HepG2 (cell line): ENCODE data around the gene PARN. TPM values are rescaled to one million over a fixed set of nuclear protein-coding genes. Genes with fewer than 3 reads are reported as not detected.

Source experiments
- ATAC-seq: fragments of 200-7000 bp; cut with Tn5 transposase; 3 replicates; pipeline ENCODE4 v1.9.1; 2020; ENCODE audit warnings: mild to moderate bottlenecking, moderate library complexity
- BruUV-seq: library from RNA; stranded (reverse); fragments of 400-500 nt; replicated peaks from 2 replicates; lab custom pipeline; 2021; lab: Mats Ljungman, UMichigan
- CTCF ChIA-PET: fragments of 300-600 bp; formaldehyde crosslinking; extraction: SDS; loops from one replicate; lab custom pipeline; 2021; ENCODE audit warnings: low total read pairs, inconsistent platforms, low intra/inter-chr PET ratio; lab: Yijun Ruan, JAX
- POLR2A ChIA-PET: fragments of 350-600 bp; sonication (Branson Sonifier 250); formaldehyde crosslinking; loops from one replicate; lab custom pipeline; 2020; ENCODE audit warnings: antibody characterized with exemption, inconsistent platforms; lab: Yijun Ruan, JAX
- DNase-seq: peaks from one replicate; pipeline ENCODE4 v3.0.0-alpha.2; 2015; ENCODE audit warnings: low spot score
- FAIRE-seq: peaks from 3 replicates; lab custom pipeline; 2011; peaks lifted over from hg19 to GRCh38; lab: Jason Lieb, UNC
- H2AFZ ChIP-seq: one replicate; pipeline ENCODE4 v1.6.1; 2011; ENCODE audit warnings: low read length, inconsistent platforms
- H3K27ac ChIP-seq: fragments of 300-600 bp; 3 replicates; pipeline ENCODE4 v1.8.0; 2011; ENCODE audit warnings: mixed run types, mild to moderate bottlenecking, mixed read lengths, low read length, inconsistent platforms; ENCODE audit not compliant: insufficient read depth; ENCODE audit errors: extremely low read length
- H3K27me3 ChIP-seq, 2 experiments: fragments of 200-600 bp in 1 of 2; 2 replicates in 1 of 2; 3 replicates in 1 of 2; pipeline versions ENCODE4 v1.6.0 to v1.8.0; 2011; ENCODE audit warnings: low read length in 2 of 2, mild to moderate bottlenecking in 2 of 2, moderate library complexity in 2 of 2, inconsistent platforms in 1 of 2; ENCODE audit not compliant: insufficient read depth in 2 of 2, control insufficient read depth in 1 of 2
- H3K36me3 ChIP-seq, 2 experiments: fragments of 200-600 bp in 1 of 2; replicated peaks in 1 of 2; 2 replicates in 1 of 2; 3 replicates in 1 of 2; pipeline versions ENCODE4 v1.5.1 to v1.8.0; 2011; ENCODE audit warnings: low read length in 2 of 2, inconsistent platforms in 1 of 2; ENCODE audit not compliant: insufficient read depth in 2 of 2, control insufficient read depth in 1 of 2
- H3K4me1 ChIP-seq: 2 replicates; pipeline ENCODE4 v1.5.1; 2012; ENCODE audit warnings: low read length, inconsistent platforms; ENCODE audit not compliant: insufficient read depth
- H3K4me2 ChIP-seq: 2 replicates; pipeline ENCODE4 v1.6.0; 2011; ENCODE audit warnings: low read depth, low read length, inconsistent platforms
- H3K4me3 ChIP-seq, 3 experiments: fragments of 200-600 bp in 1 of 3; sonication (generic), shearing (Covaris generic) in 1 of 3; replicated peaks in 1 of 3; 2 replicates each; pipeline ENCODE4 v1.5.1; 2011 to 2016; ENCODE audit warnings: low read length in 3 of 3, inconsistent platforms in 2 of 3, low read depth in 2 of 3, mild to moderate bottlenecking in 2 of 3, control low read depth in 1 of 3, mixed read lengths in 1 of 3; ENCODE audit not compliant: insufficient read depth in 1 of 3
- H3K79me2 ChIP-seq: one replicate; pipeline ENCODE4 v1.6.1; 2011; ENCODE audit warnings: low read length, inconsistent platforms; ENCODE audit not compliant: insufficient read depth
- H3K9ac ChIP-seq: 2 replicates; pipeline ENCODE4 v1.6.0; 2011; ENCODE audit warnings: mild to moderate bottlenecking, low read depth, low read length, inconsistent platforms; ENCODE audit not compliant: insufficient read depth
- H3K9me3 ChIP-seq: 2 replicates; pipeline ENCODE4 v1.5.1; 2012; ENCODE audit warnings: mild to moderate bottlenecking, low read length
- H4K20me1 ChIP-seq: 2 replicates; pipeline ENCODE4 v1.6.0; 2011; ENCODE audit warnings: inconsistent platforms, mild to moderate bottlenecking, low read length, moderate library complexity; ENCODE audit not compliant: insufficient read depth
- E2F5 ChIP-seq: sonication (generic); formaldehyde crosslinking; conservative IDR thresholded peaks from 2 replicates; pipeline ENCODE4 v1.4.0; 2020; ENCODE audit warnings: missing genetic modification reagents
- GFI1 ChIP-seq: sonication (generic); formaldehyde crosslinking; IDR thresholded peaks from 2 replicates; pipeline ENCODE4 v1.5.0; 2020; ENCODE audit warnings: missing genetic modification reagents, mild to moderate bottlenecking, borderline replicate concordance
- HOXA3 ChIP-seq: sonication (generic); formaldehyde crosslinking; IDR thresholded peaks from 2 replicates; pipeline ENCODE4 v1.5.0; 2020; ENCODE audit warnings: missing genetic modification reagents
- IRF9 ChIP-seq: sonication (generic); formaldehyde crosslinking; IDR thresholded peaks from 2 replicates; pipeline ENCODE4 v1.8.0; 2022; ENCODE audit warnings: missing genetic modification reagents, mild to moderate bottlenecking, borderline replicate concordance
- ISX ChIP-seq: sonication (generic); formaldehyde crosslinking; conservative IDR thresholded peaks from 2 replicates; pipeline ENCODE4 v1.5.0; 2020; ENCODE audit warnings: missing genetic modification reagents
- KDM1A ChIP-seq: IDR thresholded peaks from 2 replicates; pipeline ENCODE4 v1.6.1; 2016; ENCODE audit warnings: missing compliant biosample characterization
- KMT2A ChIP-seq: sonication (generic); formaldehyde crosslinking; IDR thresholded peaks from 2 replicates; pipeline ENCODE4 v1.4.0; 2020; ENCODE audit warnings: missing genetic modification reagents
- KMT2B ChIP-seq: IDR thresholded peaks from 2 replicates; pipeline ENCODE4 v1.6.1; 2016; ENCODE audit warnings: missing genetic modification reagents, missing compliant biosample characterization
- MAFF ChIP-seq: IDR thresholded peaks from 2 replicates; pipeline ENCODE4 v1.6.1; 2011; ENCODE audit warnings: low read depth, low read length, improper control_type of control experiment
- NFE2 ChIP-seq: sonication (generic); formaldehyde crosslinking; IDR thresholded peaks from 2 replicates; pipeline ENCODE4 v1.4.0; 2020; ENCODE audit warnings: missing genetic modification reagents
- POGZ ChIP-seq: sonication (generic); formaldehyde crosslinking; IDR thresholded peaks from 2 replicates; pipeline ENCODE4 v1.4.0; 2020; ENCODE audit warnings: mild to moderate bottlenecking, missing genetic modification reagents
- SAP130 ChIP-seq: IDR thresholded peaks from 2 replicates; pipeline ENCODE4 v1.6.1; 2016; ENCODE audit warnings: low read depth
- TIGD3 ChIP-seq: sonication (generic); formaldehyde crosslinking; IDR thresholded peaks from 2 replicates; pipeline ENCODE4 v1.5.1; 2020; ENCODE audit warnings: mild to moderate bottlenecking, missing genetic modification reagents, borderline replicate concordance
- XBP1 ChIP-seq: sonication (generic); formaldehyde crosslinking; IDR thresholded peaks from 2 replicates; pipeline ENCODE4 v1.5.0; 2020; ENCODE audit warnings: missing genetic modification reagents
- ZKSCAN5 ChIP-seq: sonication (generic); formaldehyde crosslinking; IDR thresholded peaks from 2 replicates; pipeline ENCODE4 v1.5.1; 2020; ENCODE audit warnings: mild to moderate bottlenecking, missing genetic modification reagents
- ZNF337 ChIP-seq: sonication (generic); formaldehyde crosslinking; IDR thresholded peaks from 2 replicates; pipeline ENCODE4 v1.5.1; 2020; ENCODE audit warnings: missing genetic modification reagents, low read depth, mild to moderate bottlenecking, borderline replicate concordance
- ZNF75D ChIP-seq: sonication (generic); formaldehyde crosslinking; IDR thresholded peaks from 2 replicates; pipeline ENCODE4 v1.8.1; 2023; ENCODE audit warnings: missing genetic modification reagents, mild to moderate bottlenecking, borderline replicate concordance
- WGBS: methylation state at CpG from one replicate; pipeline ENCODE4 v1.1.6; 2017; ENCODE audit warnings: low lambda C conversion rate; 5-methylcytosine and 5-hydroxymethylcytosine counted together
- in situ Hi-C: cut with HindIII; loops from 2 replicates; pipeline ENCODE4 v1.10.0; 2017; ENCODE audit warnings: low pct_unique_long_range_greater_than_20kb; ENCODE audit not compliant: extremely low pct_ligation_motif_present
- intact Hi-C: fragments of 100-400 bp; cut with micrococcal nuclease; formaldehyde crosslinking; loops from one replicate; pipeline ENCODE4 v1.10.0; 2022; ENCODE audit not compliant: unreplicated experiment
- polyA plus RNA-seq, 8 experiments: library from polyadenylated mRNA; depleted of rRNA in 3 of 8; stranded (reverse) in 7 of 8; unstranded in 1 of 8; fragments of >200 nt; fragmentation: Illumina TruSeq in 4 of 8; extraction: Trizol in 4 of 8; gene quantifications; 2 replicates each; pipeline versions ENCODE4 v1.2.1 to v1.2.3, GENCODE V29; 2011 to 2016; ENCODE audit warnings: low read depth in 4 of 8, missing spikeins in 1 of 8, mixed read lengths in 1 of 8; ENCODE audit not compliant: insufficient read depth in 1 of 8
- total RNA-seq, 5 experiments: library from RNA; depleted of rRNA; stranded (reverse); fragments of >200 nt; fragmentation: Illumina TruSeq; extraction: Trizol; gene quantifications; 2 replicates each; pipeline ENCODE4 v1.2.3, GENCODE V29; 2016; ENCODE audit warnings: low read depth in 1 of 5
- TF ChIP-seq, protein P1 (sequence below): sonication (generic); formaldehyde crosslinking; conservative IDR thresholded peaks from 2 replicates; pipeline ENCODE4 v1.5.0; 2020; ENCODE audit warnings: missing genetic modification reagents

Gene PARN
- total and polyA plus RNA-seq, 2 of the 13 experiments (the other 11 are each of a cell fraction or from before 2014, with no cell fraction given) = 13.3 to 47.6 TPM

- no peak for TF ChIP-seq IRF9 (CRISPR knock-in tag)
- no peak for TF ChIP-seq ISX (CRISPR knock-in tag)
- peak; percentile 42; the same call in 1 of the 2 replicates for TF ChIP-seq HOXA3 (CRISPR knock-in tag)
- TF ChIP-seq SAP130 (CRISPR knock-in tag) = peak; percentile 38
- TF ChIP-seq KDM1A (CRISPR knock-in tag) = no peak
- TF ChIP-seq MAFF = 0 out of 2 replicates have a peak, but pooled peaks have one; percentile 18
- TF ChIP-seq POGZ = peak; percentile 61; the same call in 1 of the 2 replicates
Observed at GRCh38 chr16:14564323-14564722, 65.7 kb downstream of the PARN start (continued).

- no peaks in the 10 kb centered on the region for H3K27me3 ChIP-seq
- peak overlapping the region; percentile 48 for H3K9ac ChIP-seq
- no peak overlapping the region for H2AFZ ChIP-seq
- peak overlapping the region in 1 of 3 experiments; percentile 8; a peak in 1 of 6 replicates for H3K4me3 ChIP-seq
- in situ Hi-C loops = no loop called here
- DNase-seq (peak; percentile 99), FAIRE-seq (peak; percentile 89), ATAC-seq (peak; percentile 87)
- H3K36me3 ChIP-seq = peaks cover 0 to under 1% of the 10 kb centered on the region in 2 experiments; a peak in 1 of 5 replicates
- WGBS = 24% methylated on average over 8 of the region's 8 CpGs
- H3K4me2 ChIP-seq = peak overlapping the region; percentile 61
- CTCF ChIA-PET = no interaction called here
- no peaks in the 10 kb centered on the region for H3K9me3 ChIP-seq
- no peaks in the 10 kb centered on the region for H4K20me1 ChIP-seq
- POLR2A ChIA-PET = interaction anchor here (0.6 to 3.2 kb wide), 6 partner anchors 12 to 277 kb away, joined by 3 to 21 read pairs (median 6); no protein-coding TSS in a partner anchor
- intact Hi-C loops = loop anchor here (1.0 kb wide), 1 partner anchor 18 kb away; no protein-coding TSS in a partner anchor
- H3K4me1 ChIP-seq = peaks cover 73% of the 10 kb centered on the region
- no peaks in the 10 kb centered on the region for H3K79me2 ChIP-seq
- H3K27ac ChIP-seq = peak overlapping the region; percentile 68
- BruUV-seq = TSS peak; percentile 32
- TF ChIP-seq GFI1 (CRISPR knock-in tag) (peak; percentile 76), E2F5 (CRISPR knock-in tag) (no peak), ZNF337 (CRISPR knock-in tag) (no peak), ZKSCAN5 (CRISPR knock-in tag) (no peak), KMT2A (CRISPR knock-in tag) (peak; percentile 70; the same call in 1 of the 2 replicates), TIGD3 (no peak), KMT2B (CRISPR knock-in tag) (peak; percentile 81; the same call in 1 of the 2 replicates), XBP1 (CRISPR knock-in tag) (no peak), ISX (CRISPR knock-in tag) (0 out of 2 replicates have a peak, but pooled peaks have one; percentile 53), NFE2 (CRISPR knock-in tag) (no peak), ZNF75D (CRISPR knock-in tag) (no peak)
- TF ChIP-seq, protein P1, sequence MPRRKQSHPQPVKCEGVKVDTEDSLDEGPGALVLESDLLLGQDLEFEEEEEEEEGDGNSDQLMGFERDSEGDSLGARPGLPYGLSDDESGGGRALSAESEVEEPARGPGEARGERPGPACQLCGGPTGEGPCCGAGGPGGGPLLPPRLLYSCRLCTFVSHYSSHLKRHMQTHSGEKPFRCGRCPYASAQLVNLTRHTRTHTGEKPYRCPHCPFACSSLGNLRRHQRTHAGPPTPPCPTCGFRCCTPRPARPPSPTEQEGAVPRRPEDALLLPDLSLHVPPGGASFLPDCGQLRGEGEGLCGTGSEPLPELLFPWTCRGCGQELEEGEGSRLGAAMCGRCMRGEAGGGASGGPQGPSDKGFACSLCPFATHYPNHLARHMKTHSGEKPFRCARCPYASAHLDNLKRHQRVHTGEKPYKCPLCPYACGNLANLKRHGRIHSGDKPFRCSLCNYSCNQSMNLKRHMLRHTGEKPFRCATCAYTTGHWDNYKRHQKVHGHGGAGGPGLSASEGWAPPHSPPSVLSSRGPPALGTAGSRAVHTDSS (CRISPR knock-in tag) = no peak
Observed at GRCh38 chr16:14562691-14563491, 67.2 kb downstream of the PARN start.
